Liver (tissue), 9 donors: Measurements from ENCODE around the gene FKBP15. TPM values are rescaled to one million over a fixed set of nuclear protein-coding genes. Genes with fewer than 3 reads are reported as not detected.

Experiments used
- DNase-seq: peaks from one replicate; pipeline ENCODE4 v3.0.0-alpha.2; 2017; ENCODE audit warnings: low spot score
- H3K27ac ChIP-seq, 2 donors: one replicate each; pipeline ENCODE4 v1.7.0; 2013; ENCODE audit warnings: inconsistent platforms in 2 of 2, low read length in 2 of 2, control low read depth in 1 of 2, low read depth in 1 of 2, mild to moderate bottlenecking in 1 of 2
- H3K27me3 ChIP-seq, 4 donors: one replicate each; pipeline versions ENCODE4 v1.6.1 to v1.7.0; 2013; ENCODE audit warnings: low read length in 3 of 4, inconsistent platforms in 1 of 4, mild to moderate bottlenecking in 1 of 4, moderate library complexity in 1 of 4; ENCODE audit not compliant: control insufficient read depth in 4 of 4, insufficient read depth in 4 of 4
- H3K36me3 ChIP-seq, 4 donors: one replicate each; pipeline versions ENCODE4 v1.6.1 to v1.7.0; 2013; ENCODE audit warnings: low read length in 3 of 4, mild to moderate bottlenecking in 3 of 4, low read depth in 1 of 4, moderate library complexity in 1 of 4; ENCODE audit not compliant: control insufficient read depth in 4 of 4, insufficient read depth in 3 of 4
- H3K4me1 ChIP-seq, 4 donors: one replicate each; pipeline versions ENCODE4 v1.6.1 to v1.7.0; 2013; ENCODE audit warnings: low read length in 3 of 4, mild to moderate bottlenecking in 3 of 4, moderate library complexity in 1 of 4; ENCODE audit not compliant: control insufficient read depth in 4 of 4, insufficient read depth in 4 of 4
- H3K4me3 ChIP-seq, 3 donors: one replicate each; pipeline versions ENCODE4 v1.6.1 to v1.7.0; 2013; ENCODE audit warnings: low read length in 3 of 3, control low read depth in 1 of 3, low read depth in 1 of 3, mild to moderate bottlenecking in 1 of 3
- H3K9ac ChIP-seq, 2 donors: one replicate each; pipeline ENCODE4 v1.7.0; 2013; ENCODE audit warnings: low read length in 2 of 2, mild to moderate bottlenecking in 2 of 2, moderate library complexity in 2 of 2, control low read depth in 1 of 2, low read depth in 1 of 2
- H3K9me3 ChIP-seq, 4 donors: one replicate each; pipeline versions ENCODE4 v1.6.1 to v1.7.0; 2013; ENCODE audit warnings: low read length in 3 of 4; ENCODE audit not compliant: control insufficient read depth in 4 of 4
- EGR1 ChIP-seq, 2 donors: IDR thresholded peaks; 2 replicates each; pipeline ENCODE4 v1.6.1; 2016 to 2018; ENCODE audit warnings: antibody characterized with exemption in 2 of 2, low read depth in 2 of 2
- FOXA1 ChIP-seq: IDR thresholded peaks from 2 replicates; pipeline ENCODE4 v1.6.1; 2016; ENCODE audit warnings: antibody characterized with exemption
- FOXA2 ChIP-seq: IDR thresholded peaks from 2 replicates; pipeline ENCODE4 v1.6.1; 2016; ENCODE audit warnings: antibody characterized with exemption
- GABPA ChIP-seq, 2 donors: IDR thresholded peaks in 1 of 2; conservative IDR thresholded peaks in 1 of 2; 2 replicates each; pipeline ENCODE4 v1.6.1; 2016; ENCODE audit warnings: antibody characterized with exemption in 2 of 2, mild to moderate bottlenecking in 1 of 2, moderate library complexity in 1 of 2
- HNF4A ChIP-seq, 2 donors: conservative IDR thresholded peaks; 2 replicates each; pipeline ENCODE4 v1.6.1; 2016; ENCODE audit warnings: antibody characterized with exemption in 2 of 2, mild to moderate bottlenecking in 2 of 2
- HNF4G ChIP-seq: IDR thresholded peaks from 2 replicates; pipeline ENCODE4 v1.6.1; 2016; ENCODE audit warnings: antibody characterized with exemption
- JUND ChIP-seq, 2 donors: IDR thresholded peaks; 2 replicates each; pipeline ENCODE4 v1.6.1; 2016; ENCODE audit warnings: antibody characterized with exemption in 2 of 2
- NR2F2 ChIP-seq: IDR thresholded peaks from 2 replicates; pipeline ENCODE4 v1.6.1; 2016; ENCODE audit warnings: antibody characterized with exemption
- RAD21 ChIP-seq, 2 donors: IDR thresholded peaks; 2 replicates each; pipeline ENCODE4 v1.6.1; 2016; ENCODE audit warnings: antibody characterized with exemption in 2 of 2, mild to moderate bottlenecking in 2 of 2
- RXRA ChIP-seq, 2 donors: IDR thresholded peaks; 2 replicates each; pipeline ENCODE4 v1.6.1; 2017 to 2018; ENCODE audit warnings: antibody characterized with exemption in 2 of 2, mild to moderate bottlenecking in 1 of 2
- SP1 ChIP-seq: IDR thresholded peaks from 2 replicates; pipeline ENCODE4 v1.6.1; 2018; ENCODE audit warnings: antibody characterized with exemption, mild to moderate bottlenecking
- TAF1 ChIP-seq: conservative IDR thresholded peaks from 2 replicates; pipeline ENCODE4 v1.6.1; 2016; ENCODE audit warnings: antibody characterized with exemption, mild to moderate bottlenecking
- WGBS: extraction: QIAGEN DNeasy Blood & Tissue Kit; methylation state at CpG from one replicate; pipeline ENCODE4 v1.1.7; 2013; 5-methylcytosine and 5-hydroxymethylcytosine counted together
- polyA plus RNA-seq, 2 donors: library from polyadenylated mRNA; stranded (reverse) in 1 of 2; unstranded in 1 of 2; fragments of 200-250 nt in 1 of 2; fragments of >200 nt in 1 of 2; fragmentation: Nextera tagmentation in 1 of 2; extraction: Ambion mirVana in 1 of 2; gene quantifications; one replicate each; pipeline versions ENCODE4 v1.2.1 to v1.2.3, GENCODE V29; 2013 to 2015
- total RNA-seq, 2 donors: library from RNA; depleted of rRNA; stranded (reverse); fragments of >200 nt; gene quantifications; one replicate each; pipeline ENCODE4 v1.2.3, GENCODE V29; 2014
- TF ChIP-seq, protein P1 (sequence below): IDR thresholded peaks from 2 replicates; pipeline ENCODE4 v1.6.1; 2016; ENCODE audit warnings: antibody characterized with exemption, mild to moderate bottlenecking
- TF ChIP-seq, protein P2 (sequence below): IDR thresholded peaks from 2 replicates; pipeline ENCODE4 v1.6.1; 2016; ENCODE audit warnings: antibody characterized with exemption
- TF ChIP-seq, protein P3 (sequence below): fragments of 150-350 bp; IDR thresholded peaks from 2 replicates; pipeline ENCODE4 v1.5.1; 2017; ENCODE audit warnings: improper control_type of control experiment, low read depth, low read length; ENCODE audit not compliant: missing input control
- donor health status: healthy.
- donor health status: healthy.
- donor health status: healthy.
- donor health status: healthy.
- donor health status: healthy.

FKBP15 gene
- total and polyA plus RNA-seq, 4 donors: 6.2 to 18.2 (median 12.9) TPM

DNA sequence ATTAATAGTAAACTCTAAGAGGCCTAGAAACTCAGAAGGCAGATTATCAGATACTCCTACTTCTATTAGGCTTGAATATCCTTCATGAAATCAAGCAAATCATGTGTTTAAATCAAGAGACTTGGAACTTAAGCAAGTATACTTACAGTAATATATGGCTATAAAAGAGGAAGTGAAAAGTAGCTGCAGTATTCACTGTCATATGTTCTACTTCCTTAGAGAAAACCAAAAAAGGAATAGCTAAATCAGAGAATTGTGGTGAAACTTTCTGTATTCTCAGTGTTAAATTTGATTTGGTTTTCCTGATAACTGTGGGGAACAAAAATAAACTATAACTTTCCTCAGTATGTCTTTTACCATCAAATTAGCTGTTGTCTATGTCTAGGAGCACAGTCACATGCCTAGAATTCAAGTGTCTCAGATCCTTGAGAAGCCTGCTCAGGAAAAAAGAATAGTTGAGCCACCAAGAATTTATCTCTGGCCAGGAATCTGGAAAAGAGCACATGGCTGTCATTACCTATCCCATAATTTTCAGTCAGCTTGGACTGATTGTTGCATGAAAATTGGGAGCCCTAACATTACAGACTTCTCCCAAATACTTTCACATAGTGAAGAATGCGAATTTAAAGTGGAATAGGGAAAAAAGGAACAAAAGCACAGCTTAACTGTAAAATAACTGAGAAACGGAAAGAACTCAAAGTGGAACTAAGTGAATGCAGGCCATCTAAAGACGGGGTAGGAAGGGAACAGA lies 1.7 kb downstream of the FKBP15 start (continued):
- TF ChIP-seq, protein P1, sequence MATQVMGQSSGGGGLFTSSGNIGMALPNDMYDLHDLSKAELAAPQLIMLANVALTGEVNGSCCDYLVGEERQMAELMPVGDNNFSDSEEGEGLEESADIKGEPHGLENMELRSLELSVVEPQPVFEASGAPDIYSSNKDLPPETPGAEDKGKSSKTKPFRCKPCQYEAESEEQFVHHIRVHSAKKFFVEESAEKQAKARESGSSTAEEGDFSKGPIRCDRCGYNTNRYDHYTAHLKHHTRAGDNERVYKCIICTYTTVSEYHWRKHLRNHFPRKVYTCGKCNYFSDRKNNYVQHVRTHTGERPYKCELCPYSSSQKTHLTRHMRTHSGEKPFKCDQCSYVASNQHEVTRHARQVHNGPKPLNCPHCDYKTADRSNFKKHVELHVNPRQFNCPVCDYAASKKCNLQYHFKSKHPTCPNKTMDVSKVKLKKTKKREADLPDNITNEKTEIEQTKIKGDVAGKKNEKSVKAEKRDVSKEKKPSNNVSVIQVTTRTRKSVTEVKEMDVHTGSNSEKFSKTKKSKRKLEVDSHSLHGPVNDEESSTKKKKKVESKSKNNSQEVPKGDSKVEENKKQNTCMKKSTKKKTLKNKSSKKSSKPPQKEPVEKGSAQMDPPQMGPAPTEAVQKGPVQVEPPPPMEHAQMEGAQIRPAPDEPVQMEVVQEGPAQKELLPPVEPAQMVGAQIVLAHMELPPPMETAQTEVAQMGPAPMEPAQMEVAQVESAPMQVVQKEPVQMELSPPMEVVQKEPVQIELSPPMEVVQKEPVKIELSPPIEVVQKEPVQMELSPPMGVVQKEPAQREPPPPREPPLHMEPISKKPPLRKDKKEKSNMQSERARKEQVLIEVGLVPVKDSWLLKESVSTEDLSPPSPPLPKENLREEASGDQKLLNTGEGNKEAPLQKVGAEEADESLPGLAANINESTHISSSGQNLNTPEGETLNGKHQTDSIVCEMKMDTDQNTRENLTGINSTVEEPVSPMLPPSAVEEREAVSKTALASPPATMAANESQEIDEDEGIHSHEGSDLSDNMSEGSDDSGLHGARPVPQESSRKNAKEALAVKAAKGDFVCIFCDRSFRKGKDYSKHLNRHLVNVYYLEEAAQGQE: no peak

DNA sequence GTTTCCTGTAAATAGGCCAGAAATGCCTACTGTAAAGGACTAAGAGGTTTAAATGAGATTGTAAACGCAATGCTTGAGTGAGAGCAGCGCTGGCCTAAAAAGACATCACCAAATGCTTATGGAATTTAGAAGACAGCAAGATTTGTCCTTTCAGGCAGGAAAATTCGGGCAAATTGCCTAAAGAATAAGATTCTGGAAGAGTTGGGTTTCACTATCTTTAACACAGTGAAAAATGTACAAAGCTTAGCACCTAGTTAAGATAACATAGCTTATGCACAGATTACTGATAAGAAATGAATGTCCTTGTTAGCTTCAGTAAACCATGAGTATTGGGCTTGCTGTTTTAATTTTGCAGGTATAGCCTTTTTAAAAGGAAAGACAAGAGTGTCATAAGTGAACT lies 4.7 kb downstream of the FKBP15 start:
- TF ChIP-seq SP1 (no peak), RXRA (IDR thresholded peaks at IDR 0.05) (no peak), HNF4A (conservative IDR thresholded peaks at IDR 0.05) (no peak), FOXA1 (no peak)
- Histone ChIP-seq H3K4me3 (no peak overlapping the region), H3K9ac (no peak overlapping the region), H3K27me3 (no peaks in the 10 kb centered on the region), H3K4me1 (peaks cover 3 to 19% (median 16%) of the 10 kb centered on the region in 4 donors), H3K9me3 (no peaks in the 10 kb centered on the region), H3K27ac (no peak overlapping the region), H3K36me3 (peaks cover 0 to 2% (median 0%) of the 10 kb centered on the region in 4 donors)
- 86% methylated on average over 3 of the region's 3 CpGs for WGBS
- no peak for DNase-seq

DNA sequence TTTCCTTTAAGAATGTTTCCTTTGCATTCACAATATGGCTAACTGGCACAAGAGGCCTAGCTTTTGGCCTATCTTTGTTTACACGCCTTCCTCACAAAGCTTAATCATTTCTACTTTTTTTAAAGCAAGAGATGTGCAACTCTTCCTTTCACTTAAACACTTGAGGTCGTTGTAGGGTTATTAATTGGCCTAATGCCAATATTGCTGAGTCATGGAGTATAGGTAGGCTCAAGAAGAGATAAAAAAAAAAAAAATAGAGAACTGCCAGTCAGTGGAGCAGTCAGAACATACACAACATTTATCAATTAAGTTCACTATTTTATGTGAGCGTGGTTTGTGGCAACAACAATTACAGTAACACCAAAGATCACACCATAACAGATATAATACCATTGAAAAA lies 5.9 kb downstream of the FKBP15 start:
- 70% methylated on average over 3 of the region's 3 CpGs for WGBS
- Histone ChIP-seq H3K9ac (no peak overlapping the region), H3K9me3 (no peaks in the 10 kb centered on the region), H3K4me3 (no peak overlapping the region), H3K27me3 (no peaks in the 10 kb centered on the region), H3K4me1 (peaks cover 3 to 18% (median 12%) of the 10 kb centered on the region in 4 donors), H3K36me3 (peaks cover 0 to 2% (median 0%) of the 10 kb centered on the region in 4 donors), H3K27ac (no peak overlapping the region)
- no peak for DNase-seq
- TF ChIP-seq, protein P2, sequence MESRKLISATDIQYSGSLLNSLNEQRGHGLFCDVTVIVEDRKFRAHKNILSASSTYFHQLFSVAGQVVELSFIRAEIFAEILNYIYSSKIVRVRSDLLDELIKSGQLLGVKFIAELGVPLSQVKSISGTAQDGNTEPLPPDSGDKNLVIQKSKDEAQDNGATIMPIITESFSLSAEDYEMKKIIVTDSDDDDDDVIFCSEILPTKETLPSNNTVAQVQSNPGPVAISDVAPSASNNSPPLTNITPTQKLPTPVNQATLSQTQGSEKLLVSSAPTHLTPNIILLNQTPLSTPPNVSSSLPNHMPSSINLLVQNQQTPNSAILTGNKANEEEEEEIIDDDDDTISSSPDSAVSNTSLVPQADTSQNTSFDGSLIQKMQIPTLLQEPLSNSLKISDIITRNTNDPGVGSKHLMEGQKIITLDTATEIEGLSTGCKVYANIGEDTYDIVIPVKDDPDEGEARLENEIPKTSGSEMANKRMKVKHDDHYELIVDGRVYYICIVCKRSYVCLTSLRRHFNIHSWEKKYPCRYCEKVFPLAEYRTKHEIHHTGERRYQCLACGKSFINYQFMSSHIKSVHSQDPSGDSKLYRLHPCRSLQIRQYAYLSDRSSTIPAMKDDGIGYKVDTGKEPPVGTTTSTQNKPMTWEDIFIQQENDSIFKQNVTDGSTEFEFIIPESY: no peak
- TF ChIP-seq RAD21 (IDR thresholded peaks at IDR 0.05): no peak
- TF ChIP-seq, protein P1: no peak
- TF ChIP-seq EGR1 (IDR thresholded peaks at IDR 0.05; ENCODE audit: low read depth in 2 of 2): no peak
- TF ChIP-seq, protein P3, sequence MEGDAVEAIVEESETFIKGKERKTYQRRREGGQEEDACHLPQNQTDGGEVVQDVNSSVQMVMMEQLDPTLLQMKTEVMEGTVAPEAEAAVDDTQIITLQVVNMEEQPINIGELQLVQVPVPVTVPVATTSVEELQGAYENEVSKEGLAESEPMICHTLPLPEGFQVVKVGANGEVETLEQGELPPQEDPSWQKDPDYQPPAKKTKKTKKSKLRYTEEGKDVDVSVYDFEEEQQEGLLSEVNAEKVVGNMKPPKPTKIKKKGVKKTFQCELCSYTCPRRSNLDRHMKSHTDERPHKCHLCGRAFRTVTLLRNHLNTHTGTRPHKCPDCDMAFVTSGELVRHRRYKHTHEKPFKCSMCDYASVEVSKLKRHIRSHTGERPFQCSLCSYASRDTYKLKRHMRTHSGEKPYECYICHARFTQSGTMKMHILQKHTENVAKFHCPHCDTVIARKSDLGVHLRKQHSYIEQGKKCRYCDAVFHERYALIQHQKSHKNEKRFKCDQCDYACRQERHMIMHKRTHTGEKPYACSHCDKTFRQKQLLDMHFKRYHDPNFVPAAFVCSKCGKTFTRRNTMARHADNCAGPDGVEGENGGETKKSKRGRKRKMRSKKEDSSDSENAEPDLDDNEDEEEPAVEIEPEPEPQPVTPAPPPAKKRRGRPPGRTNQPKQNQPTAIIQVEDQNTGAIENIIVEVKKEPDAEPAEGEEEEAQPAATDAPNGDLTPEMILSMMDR: no peak
- no peak for TF ChIP-seq JUND (IDR thresholded peaks at IDR 0.05)
- no peak for TF ChIP-seq HNF4G
- no peak for TF ChIP-seq SP1
- no peak for TF ChIP-seq NR2F2
- no peak for TF ChIP-seq TAF1
- TF ChIP-seq FOXA2: no peak
- no peak for TF ChIP-seq HNF4A (conservative IDR thresholded peaks at IDR 0.05)
- TF ChIP-seq RXRA (IDR thresholded peaks at IDR 0.05): no peak
- no peak for TF ChIP-seq GABPA (IDR thresholded peaks at IDR 0.05 in 1 of 2, conservative IDR thresholded peaks at IDR 0.05 in 1 of 2)
